NCI-H748 (cell line): ENCODE data around the gene XPNPEP2.

Experiments used
- DNase-seq: peaks from one replicate; lab custom pipeline; 2025; ENCODE audit not compliant: unreplicated experiment; lab: John Stamatoyannopoulos, UW

Gene XPNPEP2

DNA sequence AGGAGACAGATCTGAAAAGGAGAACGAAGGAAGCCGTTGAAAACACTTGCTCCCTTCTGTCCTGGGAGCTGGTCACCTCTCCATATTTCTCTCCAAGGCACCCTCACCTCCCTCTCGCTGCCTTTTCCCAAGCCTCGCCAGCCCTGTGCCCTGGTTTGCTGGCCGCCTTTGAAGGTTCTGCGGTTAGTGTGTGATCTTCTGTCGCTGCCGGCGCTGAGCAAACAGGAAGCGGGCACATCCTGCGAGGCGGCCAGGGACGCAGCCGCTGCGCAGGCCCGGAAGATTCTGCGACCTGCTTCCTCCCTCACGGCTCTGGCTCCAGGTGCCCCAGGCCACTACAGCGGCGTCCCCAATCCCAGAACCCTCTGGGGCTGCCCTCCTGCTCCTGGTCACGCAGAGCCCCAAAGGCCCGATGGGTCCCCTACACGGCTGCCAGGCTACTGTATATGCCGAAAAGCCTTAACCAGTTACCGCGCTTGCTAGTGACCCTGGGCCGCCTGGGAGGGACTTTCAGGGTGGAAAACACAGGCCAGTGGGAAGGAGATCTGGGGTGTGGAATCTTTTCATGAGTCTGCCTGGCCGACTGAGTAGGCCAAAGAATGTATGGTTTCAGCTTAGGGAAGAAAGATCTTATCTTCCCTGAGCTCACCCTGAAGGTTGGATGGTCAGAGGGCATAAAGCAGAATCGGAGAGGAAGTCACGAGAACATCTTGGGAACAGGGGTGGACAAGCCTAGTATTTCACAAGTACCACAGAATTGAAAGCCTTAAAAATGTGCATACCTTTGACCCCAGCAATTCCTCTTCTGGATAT, 38.6 kb downstream of the XPNPEP2 start:
- no peak for DNase-seq

DNA sequence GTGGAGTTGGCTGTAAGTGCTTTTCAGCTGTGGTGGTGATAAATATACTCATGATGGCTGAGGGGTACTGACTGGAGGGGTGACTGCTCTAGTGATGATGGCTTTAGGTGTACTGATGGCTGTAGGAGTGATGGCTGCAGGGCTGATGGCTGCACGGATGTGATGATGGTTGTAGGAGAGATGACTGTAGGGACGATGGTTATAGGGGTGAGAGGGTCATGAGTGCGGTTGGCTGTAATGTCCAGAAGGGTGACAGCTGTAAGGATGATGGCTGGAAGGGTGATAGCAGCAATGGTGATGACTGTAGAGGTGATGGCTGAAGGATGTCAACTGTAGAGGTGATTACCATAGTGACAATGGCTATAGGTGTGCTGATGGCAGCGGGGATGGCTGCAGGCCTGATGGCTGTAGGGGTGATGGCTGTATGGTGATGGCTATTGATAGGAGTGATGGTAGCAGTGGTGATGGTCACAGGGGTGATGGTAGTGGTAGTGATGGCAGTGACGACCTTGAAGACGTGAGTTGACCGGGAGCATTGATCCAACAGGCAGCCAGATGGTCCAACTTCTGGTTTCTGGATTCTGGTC, 40.4 kb downstream of the XPNPEP2 start:
- DNase-seq = no peak

DNA sequence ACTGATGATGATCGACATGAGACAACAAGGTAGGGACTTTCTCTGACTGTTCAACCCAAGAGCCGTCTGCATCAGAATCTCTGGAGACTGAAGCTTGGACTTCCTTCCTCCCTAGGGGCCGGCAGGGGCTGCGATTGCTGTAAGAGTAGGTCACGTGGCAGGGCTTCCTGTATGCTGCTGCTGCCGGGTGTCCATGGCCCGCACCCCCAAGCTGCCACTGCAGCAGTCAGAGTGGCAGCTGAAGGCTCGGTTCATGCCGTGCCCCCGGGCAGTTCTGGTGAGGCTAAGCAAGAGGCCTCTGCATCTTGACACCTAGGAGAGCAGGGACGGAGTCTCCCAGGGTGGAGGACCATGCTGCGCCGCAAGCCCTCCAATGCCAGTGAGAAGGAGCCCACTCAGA, 41.0 kb downstream of the XPNPEP2 start, which contains the start of gene SASH3:
Gene SASH3 (plus strand): TSS at position 203 of the 400 bp plus-strand sequence. CDS start 149 bp downstream, at position 352.
- no peak for DNase-seq

DNA sequence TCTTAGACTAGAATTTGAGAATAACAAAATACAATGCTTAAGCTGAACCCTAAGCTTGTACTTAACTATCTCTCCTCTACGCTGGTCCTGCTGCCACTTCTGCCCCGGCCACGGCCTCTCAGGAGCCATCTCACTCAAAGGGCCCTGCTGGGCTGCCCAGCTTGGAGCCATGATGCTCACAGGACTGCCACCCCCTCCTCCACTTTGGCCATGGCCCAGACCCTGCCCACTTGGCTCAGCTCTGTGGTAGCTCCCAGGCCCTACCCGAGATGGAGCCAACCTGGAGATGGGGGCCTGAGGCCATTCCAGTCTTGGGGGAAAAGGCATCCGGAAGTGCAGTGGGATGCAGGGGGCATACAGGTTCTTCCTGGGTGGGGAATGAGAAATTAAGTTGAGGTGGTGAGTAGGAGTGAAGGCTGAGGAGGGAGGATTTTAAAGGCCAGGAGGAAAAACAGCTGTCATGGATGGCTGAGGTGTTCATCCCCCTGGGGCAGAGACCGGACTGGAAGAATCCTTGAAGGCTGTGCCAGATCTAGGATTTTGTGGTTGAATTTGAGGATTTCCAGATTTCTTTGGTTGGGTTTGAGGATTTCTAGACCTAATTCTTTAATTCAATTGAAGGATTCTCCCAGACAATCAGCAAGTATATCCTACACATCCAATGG, 41.8 kb downstream of the XPNPEP2 start:
- no peak for DNase-seq

DNA sequence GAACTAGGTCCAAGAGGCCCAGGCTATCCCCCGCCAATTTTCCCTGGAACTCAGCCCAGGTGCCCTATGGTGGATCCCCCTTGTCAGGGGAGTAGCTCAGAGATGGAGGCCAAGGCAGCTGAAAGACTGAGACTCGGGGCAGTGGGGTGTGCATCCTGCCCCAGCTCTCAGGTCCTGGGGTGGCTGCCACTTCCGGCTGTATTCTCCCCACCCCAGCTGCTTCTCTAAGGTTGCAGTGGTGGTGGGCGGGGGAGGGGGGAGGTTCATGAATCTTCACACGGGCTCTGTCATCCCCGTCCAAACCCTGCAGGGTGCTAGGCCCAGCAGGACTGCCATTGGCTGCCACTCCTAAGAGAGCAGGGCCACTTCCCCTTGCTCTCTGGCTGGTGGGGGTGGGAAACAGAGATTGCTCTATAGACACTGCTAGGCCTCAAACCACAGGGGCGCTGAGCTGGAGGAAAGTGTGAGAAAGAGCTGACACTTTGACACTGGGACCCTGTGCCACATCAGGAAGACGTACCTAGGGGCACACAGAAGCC, 42.4 kb downstream of the XPNPEP2 start:
- DNase-seq = no peak

DNA sequence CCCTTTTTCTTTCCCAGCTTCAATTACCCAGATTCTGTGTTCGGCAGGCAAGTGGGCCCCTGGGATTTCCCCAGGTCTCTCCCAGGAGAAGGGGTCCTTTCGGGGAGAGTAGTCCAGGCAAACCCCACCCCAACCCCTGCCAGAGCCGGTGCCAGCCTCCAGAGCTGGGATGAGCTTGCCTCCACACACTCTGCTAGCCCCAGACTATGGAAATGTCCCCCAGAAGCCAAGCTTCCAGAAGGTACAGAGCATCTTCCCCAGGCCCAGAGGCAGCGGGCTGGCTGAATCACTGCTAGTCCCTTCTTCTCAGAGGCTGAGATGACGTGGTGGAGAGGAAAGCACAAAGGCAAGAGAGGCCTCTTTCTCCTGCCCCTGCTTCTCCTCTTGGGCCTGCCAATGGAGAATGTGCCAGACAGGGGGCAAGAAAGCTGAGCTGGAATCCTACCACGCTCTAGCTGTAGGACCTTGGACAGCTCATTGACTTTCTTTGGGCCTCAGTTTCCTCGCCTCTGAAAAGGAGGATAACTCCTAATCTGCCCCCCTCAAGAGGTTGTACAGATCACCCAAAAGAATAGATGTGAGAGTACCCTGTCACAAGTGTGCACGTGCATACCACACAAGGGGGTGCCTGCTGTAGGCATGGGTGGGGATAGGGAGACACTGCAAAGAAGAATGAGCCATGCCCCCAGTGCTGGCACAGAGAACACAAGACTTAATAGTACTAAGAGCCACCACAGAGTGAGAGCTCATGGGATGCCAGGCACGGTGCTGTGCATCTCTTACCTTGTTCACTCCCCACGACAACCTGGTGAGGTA, 43.1 kb downstream of the XPNPEP2 start:
- DNase-seq = no peak

DNA sequence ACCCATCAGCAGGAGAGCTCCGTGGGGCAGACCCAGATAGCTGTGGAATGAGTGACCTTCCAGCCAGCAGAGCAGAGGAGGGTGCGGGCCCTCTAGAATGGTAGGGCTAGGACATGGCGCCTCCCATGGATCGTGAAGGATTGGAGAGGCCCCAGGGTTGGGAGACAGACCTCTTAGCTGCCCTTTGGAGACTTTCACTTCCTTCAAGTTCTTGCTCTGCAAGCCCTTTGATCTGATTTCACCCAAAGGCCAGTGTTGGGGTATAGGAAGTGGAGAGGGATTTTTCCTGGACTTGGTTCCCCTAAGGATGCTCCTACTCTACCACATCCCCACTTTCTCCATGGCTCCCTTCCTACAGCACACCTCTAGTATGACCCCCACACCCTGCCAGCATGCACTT, 43.9 kb downstream of the XPNPEP2 start:
- no peak for DNase-seq

DNA sequence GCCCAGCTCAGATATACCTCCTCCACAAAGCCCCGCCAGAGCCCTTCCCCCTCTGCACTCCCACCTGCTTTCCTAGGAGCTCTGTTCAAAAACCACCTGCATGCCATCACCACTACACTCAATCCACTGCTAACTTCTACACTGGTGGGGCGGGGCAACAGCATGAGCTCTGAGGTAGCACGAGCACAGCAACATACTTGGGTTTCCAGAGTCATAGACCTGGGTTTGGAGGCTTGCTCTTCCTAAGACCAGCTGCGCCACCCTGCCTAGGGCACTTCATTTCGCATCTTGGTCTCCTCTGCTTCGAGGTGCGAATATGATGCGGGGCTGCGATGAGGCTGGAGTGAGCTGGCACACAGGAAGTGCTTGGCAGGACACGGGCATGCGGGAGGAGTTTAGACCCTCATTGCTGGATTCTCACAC, 44.5 kb downstream of the XPNPEP2 start:
- no peak for DNase-seq

DNA sequence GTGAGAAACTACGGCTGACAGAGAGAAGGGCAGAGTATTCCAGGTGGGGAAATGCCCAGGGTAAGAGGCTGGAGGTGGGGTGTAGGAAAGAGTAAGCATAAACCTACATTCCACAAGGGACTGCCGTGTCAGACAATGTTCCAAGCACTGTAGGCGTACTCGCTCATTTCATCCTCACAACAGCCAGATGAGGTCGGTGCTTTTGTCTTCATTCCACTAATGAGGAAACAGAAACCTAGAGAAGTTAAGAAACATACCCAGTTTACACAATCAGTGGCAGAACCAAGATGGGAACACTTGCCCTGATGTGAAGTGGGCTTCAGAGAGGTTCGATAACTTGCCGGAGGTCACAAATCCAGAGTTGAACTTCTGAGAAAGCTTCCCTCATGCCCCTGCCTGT, 45.6 kb downstream of the XPNPEP2 start:
- DNase-seq = no peak

DNA sequence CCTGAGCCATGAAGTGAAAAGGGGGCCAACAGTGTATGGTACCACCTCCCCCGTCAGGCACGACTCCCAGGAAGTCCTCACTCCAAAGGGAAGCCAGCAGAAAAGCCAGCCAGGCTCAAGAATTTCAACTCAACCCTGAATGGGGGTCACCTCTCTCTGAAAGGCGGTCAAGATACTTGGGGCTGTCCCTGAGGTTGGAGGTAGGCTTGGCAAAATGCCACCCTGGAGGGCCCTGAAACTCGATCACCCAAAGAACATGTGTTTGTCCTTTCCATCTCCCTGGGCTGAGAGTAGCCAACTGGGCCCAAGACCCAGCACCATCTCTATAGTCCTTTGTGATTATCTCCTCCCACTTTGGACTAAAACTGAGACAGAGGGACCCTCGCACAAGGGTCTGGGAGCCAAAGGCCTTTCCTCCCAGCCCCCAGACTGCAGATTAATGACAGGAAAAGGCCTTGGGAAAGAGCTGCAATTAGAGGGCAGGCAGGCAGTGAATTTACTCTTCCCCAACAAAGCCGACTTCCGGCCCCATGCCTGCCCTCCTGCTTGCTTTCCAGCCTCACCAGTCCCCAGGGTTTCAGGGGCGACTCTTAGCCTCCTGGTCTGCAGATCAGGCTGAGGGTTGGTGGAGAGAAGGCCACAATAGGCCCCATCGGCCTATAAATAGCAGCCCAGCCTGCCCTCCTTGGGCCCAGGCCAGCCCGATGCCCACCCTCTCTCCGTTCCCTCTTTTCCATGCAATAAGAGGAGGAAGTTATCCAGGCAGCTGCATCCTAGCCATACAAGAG, 46.6 kb downstream of the XPNPEP2 start:
- no peak for DNase-seq

DNA sequence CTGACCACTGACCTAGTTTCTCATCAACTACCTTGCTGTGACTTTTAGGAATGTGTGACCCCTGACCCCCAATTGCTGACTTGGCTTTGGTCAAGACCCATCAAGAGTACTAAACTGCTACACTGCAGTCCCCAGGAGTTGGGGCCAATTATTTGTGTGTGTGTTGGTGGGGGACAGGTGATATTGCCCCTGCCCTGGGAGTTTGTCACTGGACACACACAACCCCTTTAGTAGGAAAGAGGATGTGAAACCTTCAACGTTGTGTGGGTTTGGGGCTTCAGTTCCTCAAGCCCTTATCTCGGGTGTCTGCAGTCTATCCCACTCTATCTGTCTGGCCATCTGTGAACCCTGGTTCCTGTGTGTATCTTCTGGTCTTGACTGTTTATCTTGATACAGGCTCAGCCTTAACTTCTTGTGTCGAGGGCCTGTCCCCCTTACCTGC, 47.5 kb downstream of the XPNPEP2 start:
- DNase-seq = no peak

DNA sequence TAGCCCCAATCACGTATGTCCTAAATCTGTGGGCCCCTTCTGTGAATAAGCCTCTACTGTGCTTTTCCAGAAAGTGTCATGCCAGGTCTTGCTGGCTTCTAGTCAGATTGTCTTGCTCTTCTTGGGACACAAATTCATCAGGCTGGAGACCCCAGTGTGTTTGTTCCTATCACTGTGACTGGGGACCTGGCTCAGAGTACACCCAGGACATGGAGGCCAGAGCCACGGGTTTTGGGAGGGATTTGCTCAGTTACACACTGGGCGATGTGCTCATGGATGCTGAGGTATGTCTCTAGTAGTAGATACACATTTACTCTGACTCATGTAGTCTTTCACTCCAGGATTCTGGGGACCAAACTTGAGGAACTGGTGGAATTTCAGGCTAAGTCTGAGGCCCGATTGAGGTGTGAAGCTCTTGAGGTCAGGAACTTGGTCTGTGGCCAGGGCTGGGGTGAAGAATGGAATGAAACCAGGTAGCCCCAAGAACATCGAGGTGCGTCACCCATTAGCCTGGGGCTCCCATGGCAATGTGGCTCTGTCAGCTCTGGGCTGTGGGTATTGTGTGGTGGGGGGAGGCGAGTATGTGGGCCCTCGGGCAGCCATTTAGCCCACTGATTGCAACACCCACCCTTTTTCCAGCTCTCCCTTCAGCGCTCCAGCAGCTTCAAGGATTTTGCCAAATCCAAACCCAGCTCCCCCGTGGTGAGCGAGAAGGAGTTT, 48.7 kb downstream of the XPNPEP2 start:
- DNase-seq = no peak

DNA sequence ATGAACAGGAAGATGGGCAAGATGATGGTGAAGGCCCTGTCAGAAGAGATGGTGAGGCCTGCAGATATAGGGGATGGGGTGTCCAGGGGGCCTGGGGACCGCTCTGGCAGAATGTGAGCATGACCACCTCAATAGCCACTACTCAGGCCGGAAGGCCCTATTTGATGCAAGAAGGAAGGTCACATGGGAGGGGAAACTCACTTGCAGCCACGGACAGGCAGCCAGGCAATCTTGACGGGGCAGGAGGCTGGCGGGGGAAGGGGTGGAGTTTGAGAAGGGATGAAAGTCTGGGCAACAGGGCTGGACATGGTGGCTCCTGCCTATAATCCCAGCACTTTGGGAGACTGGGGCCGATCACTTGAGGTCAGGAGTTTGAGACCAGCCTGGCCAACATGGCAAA, 49.7 kb downstream of the XPNPEP2 start:
- DNase-seq = no peak

DNA sequence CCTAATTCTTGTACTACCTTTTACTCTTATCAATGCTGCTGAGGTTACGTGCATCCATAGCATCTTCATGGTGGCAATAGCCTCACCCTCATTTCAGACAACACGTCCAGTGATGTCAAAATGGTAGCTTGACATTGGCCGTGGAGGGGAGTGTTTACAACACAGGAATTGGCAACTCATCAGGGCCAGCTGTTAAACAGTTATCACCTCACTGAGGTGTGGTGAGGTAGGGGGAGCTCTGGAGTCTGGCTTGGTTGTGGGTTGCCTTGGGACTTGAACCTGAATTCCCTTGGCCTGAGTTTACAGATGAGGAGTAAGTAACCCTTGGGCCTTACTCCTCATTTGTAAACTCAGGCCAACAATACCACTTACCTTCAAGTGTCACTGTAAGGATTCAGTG, 51.4 kb downstream of the XPNPEP2 start:
- DNase-seq = no peak

DNA sequence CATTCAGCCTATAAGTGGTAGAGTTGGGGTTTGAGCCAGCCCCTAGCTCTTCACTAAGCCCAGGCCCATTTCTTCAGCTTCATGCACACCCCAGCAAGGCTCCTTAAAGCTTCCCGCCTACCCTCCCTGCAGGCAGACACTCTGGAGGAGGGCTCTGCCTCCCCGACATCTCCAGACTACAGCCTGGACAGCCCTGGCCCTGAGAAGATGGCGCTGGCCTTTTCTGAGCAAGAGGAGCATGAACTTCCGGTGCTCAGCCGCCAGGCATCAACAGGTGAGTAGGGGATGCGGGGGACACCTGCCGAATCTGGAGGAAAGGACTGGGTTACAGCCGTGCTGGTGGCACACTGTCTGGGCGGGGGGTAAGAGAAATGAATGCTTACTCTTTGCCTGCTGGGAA, 52.0 kb downstream of the XPNPEP2 start:
- DNase-seq = no peak

DNA sequence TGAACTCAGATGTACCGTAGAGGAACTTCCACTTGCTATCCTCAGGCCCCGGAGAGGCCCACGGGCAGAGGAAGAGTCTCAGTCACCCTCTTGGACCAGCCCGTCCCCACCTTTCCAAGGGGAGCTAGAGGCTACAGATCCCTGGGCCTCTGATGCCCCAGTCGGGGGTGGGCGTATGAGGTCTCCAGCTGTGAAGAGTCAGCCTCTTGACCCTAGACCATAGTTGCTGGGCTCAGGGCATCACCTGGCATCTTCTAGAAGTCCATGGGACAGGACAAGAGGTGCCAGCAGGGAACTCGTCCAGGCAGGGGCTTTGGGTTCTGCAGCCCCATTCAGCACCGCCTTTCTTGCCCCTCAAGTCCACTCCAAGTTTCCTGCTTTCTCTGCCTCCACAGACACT, 52.6 kb downstream of the XPNPEP2 start:
- no peak for DNase-seq

DNA sequence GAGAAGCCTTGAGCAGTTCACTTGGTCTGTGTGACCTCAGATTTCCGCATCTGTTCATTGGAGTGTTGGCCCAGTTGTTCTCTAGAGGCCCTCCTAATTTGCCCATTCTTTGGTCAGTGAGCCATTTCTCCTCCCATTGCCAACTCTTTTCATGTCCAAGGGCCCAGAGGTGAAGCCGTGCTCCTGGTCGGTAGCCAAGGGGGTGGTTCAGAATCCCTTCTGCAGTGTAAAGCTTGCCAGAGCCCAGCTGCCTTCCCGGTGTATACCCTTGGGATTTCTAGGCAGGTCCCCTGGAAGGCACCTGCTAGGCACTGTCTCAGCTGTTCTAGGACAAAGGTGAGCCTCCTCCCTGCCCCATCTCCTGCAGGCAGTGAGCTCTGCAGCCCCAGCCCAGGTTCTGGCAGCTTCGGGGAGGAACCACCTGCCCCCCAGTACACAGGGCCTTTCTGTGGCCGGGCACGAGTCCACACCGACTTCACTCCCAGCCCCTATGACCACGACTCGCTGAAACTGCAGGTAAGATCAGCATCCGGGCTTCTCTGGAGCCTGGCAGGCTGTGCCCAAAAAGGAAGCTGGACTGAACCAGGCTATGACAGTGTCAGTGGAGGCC, 53.3 kb downstream of the XPNPEP2 start:
- DNase-seq = no peak

DNA sequence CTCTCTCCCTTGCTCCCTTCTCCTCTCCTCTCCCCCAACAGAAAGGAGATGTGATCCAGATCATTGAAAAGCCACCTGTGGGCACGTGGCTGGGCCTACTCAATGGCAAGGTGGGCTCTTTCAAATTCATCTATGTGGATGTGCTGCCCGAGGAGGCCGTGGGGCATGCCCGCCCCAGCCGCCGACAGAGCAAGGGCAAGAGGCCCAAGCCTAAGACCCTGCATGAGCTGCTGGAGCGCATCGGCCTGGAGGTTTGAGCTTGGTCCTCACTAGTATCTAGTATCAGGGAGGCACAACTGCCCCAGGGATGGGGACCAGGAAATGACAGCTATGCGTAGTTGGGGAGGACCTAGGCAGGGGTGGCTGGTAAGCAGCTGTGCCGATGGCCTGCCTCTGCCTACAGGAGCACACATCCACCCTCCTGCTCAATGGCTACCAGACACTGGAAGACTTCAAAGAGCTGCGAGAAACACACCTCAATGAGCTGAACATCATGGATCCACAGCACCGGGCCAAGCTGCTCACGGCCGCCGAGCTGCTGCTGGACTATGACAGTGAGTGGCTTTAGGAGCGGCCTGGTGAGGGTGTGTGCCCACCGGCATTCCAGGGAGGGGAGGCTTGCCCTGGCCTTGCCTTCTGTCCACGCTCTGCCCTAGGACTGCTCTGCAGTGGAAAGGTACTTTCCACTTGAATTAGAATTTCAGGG, 54.0 kb downstream of the XPNPEP2 start:
- no peak for DNase-seq
